HepG2 (cell line): Measurements from ENCODE around the gene WWTR1. TPM values are rescaled to one million over a fixed set of nuclear protein-coding genes. Genes with fewer than 3 reads are reported as not detected.
A peak's percentile ranks its signal among the peaks of the same experiment; 100 is the strongest.

Experiments
- EEA1 ChIP-seq: sonication (generic); formaldehyde crosslinking; IDR thresholded peaks from 2 replicates; pipeline ENCODE4 v1.5.1; 2020; ENCODE audit warnings: mild to moderate bottlenecking, missing genetic modification reagents, borderline replicate concordance
- HNF1B ChIP-seq: sonication (generic); formaldehyde crosslinking; IDR thresholded peaks from 2 replicates; pipeline ENCODE4 v1.5.1; 2020; ENCODE audit warnings: mild to moderate bottlenecking, moderate library complexity, missing genetic modification reagents
- KLF16 ChIP-seq, 2 experiments: sonication (generic) in 1 of 2; formaldehyde crosslinking in 1 of 2; IDR thresholded peaks; 2 replicates each; pipeline versions ENCODE4 v1.6.1 to v1.8.0; 2016 to 2023; ENCODE audit warnings: missing genetic modification reagents in 2 of 2, missing compliant biosample characterization in 1 of 2
- LCORL ChIP-seq, 2 experiments: fragments of 450-650 bp in 1 of 2; sonication (generic) in 1 of 2; formaldehyde crosslinking in 1 of 2; IDR thresholded peaks; 2 replicates each; pipeline versions ENCODE4 v1.5.0 to v1.6.1; 2017 to 2020; ENCODE audit warnings: antibody characterized with exemption in 1 of 2, missing genetic modification reagents in 1 of 2
- MAFK ChIP-seq, 2 experiments: IDR thresholded peaks in 1 of 2; conservative IDR thresholded peaks in 1 of 2; 2 replicates each; pipeline ENCODE4 v1.6.1; 2011; ENCODE audit warnings: improper control_type of control experiment in 2 of 2, low read length in 2 of 2
- MXI1 ChIP-seq: IDR thresholded peaks from 3 replicates; pipeline ENCODE4 v1.6.1; 2012; ENCODE audit warnings: low read depth, low read length, inconsistent platforms, borderline replicate concordance
- NR2C2 ChIP-seq: sonication (generic); formaldehyde crosslinking; IDR thresholded peaks from 2 replicates; pipeline ENCODE4 v1.4.0; 2020; ENCODE audit warnings: missing genetic modification reagents, mild to moderate bottlenecking, moderate library complexity, borderline replicate concordance
- PAXIP1 ChIP-seq: sonication (generic); formaldehyde crosslinking; conservative IDR thresholded peaks from 2 replicates; pipeline ENCODE4 v1.4.0; 2020; ENCODE audit warnings: mild to moderate bottlenecking, missing genetic modification reagents, moderate library complexity
- PHF5A ChIP-seq: IDR thresholded peaks from one replicate; pipeline ENCODE4 v1.6.1; 2018; ENCODE audit warnings: low read depth, missing genetic modification reagents; ENCODE audit not compliant: unreplicated experiment
- RCOR2 ChIP-seq: IDR thresholded peaks from 2 replicates; pipeline ENCODE4 v1.6.1; 2016; ENCODE audit warnings: missing biosample characterization, missing genetic modification reagents
- SIX4 ChIP-seq: sonication (generic); formaldehyde crosslinking; IDR thresholded peaks from 2 replicates; pipeline ENCODE4 v1.4.0; 2020; ENCODE audit warnings: missing genetic modification reagents
- SP140L ChIP-seq: sonication (generic); formaldehyde crosslinking; IDR thresholded peaks from 2 replicates; pipeline ENCODE4 v1.4.0; 2020; ENCODE audit warnings: missing genetic modification reagents, borderline replicate concordance
- ZBTB4 ChIP-seq: sonication (generic); formaldehyde crosslinking; IDR thresholded peaks from 2 replicates; pipeline ENCODE4 v1.4.0; 2020; ENCODE audit warnings: missing genetic modification reagents, mild to moderate bottlenecking, borderline replicate concordance
- ZNF17 ChIP-seq: sonication (generic); formaldehyde crosslinking; IDR thresholded peaks from 2 replicates; pipeline ENCODE4 v1.5.0; 2020; ENCODE audit warnings: mild to moderate bottlenecking, missing genetic modification reagents
- ZNF580 ChIP-seq: IDR thresholded peaks from 2 replicates; pipeline ENCODE4 v1.6.1; 2016; ENCODE audit warnings: low read depth, borderline replicate concordance
- ZNF614 ChIP-seq: IDR thresholded peaks from 2 replicates; pipeline ENCODE4 v1.6.1; 2018; ENCODE audit warnings: missing biosample characterization, missing genetic modification reagents, inconsistent platforms, borderline replicate concordance
- ZNF644 ChIP-seq: IDR thresholded peaks from 2 replicates; pipeline ENCODE4 v1.6.1; 2016; ENCODE audit warnings: low read depth
- polyA plus RNA-seq, 8 experiments: library from polyadenylated mRNA; depleted of rRNA in 3 of 8; stranded (reverse) in 7 of 8; unstranded in 1 of 8; fragments of >200 nt; fragmentation: Illumina TruSeq in 4 of 8; extraction: Trizol in 4 of 8; gene quantifications; 2 replicates each; pipeline versions ENCODE4 v1.2.1 to v1.2.3, GENCODE V29; 2011 to 2016; ENCODE audit warnings: low read depth in 4 of 8, missing spikeins in 1 of 8, mixed read lengths in 1 of 8; ENCODE audit not compliant: insufficient read depth in 1 of 8
- total RNA-seq, 5 experiments: library from RNA; depleted of rRNA; stranded (reverse); fragments of >200 nt; fragmentation: Illumina TruSeq; extraction: Trizol; gene quantifications; 2 replicates each; pipeline ENCODE4 v1.2.3, GENCODE V29; 2016; ENCODE audit warnings: low read depth in 1 of 5
- TF ChIP-seq, protein P1 (sequence below): sonication (generic); formaldehyde crosslinking; IDR thresholded peaks from 2 replicates; pipeline ENCODE4 v1.4.0; 2020; ENCODE audit warnings: missing genetic modification reagents
- TF ChIP-seq, protein P2 (sequence below): sonication (generic); formaldehyde crosslinking; IDR thresholded peaks from 2 replicates; pipeline ENCODE4 v1.8.0; 2022; ENCODE audit warnings: low read depth, missing genetic modification reagents

WWTR1 gene
- total and polyA plus RNA-seq, 2 of the 13 experiments (the other 11 are each of a cell fraction or from before 2014, with no cell fraction given): 19.7 to 139 TPM

DNA sequence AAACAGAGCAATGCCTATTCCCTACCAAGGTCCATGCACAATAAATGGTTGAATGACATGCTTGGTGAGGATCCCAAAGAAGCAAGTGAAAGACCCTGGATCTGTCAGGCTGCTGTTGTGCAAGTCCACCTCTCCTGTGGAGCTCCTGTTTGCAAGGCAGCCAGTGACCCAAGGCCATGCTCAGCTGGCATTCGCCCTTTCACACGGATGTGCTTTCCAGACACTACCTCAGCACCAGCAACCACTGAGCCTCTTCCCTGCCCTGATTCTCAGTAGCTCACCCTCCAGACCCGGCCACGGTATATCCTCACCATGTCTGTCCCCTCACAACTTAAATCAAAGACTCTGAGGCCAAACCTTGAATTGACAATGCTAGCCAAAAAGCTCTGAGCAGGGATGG is 23.3 kb downstream of the WWTR1 start (continued):
- TF ChIP-seq KLF16 (CRISPR knock-in tag; IDR thresholded peaks at IDR 0.05) (no peak; a peak in 1 of 4 replicates), SP140L (CRISPR knock-in tag) (no peak), PHF5A (CRISPR knock-in tag) (no peak), SIX4 (no peak), ZBTB4 (CRISPR knock-in tag) (no peak), HNF1B (0 out of 2 replicates have a peak, but pooled peaks have one; percentile 35), LCORL (IDR thresholded peaks at IDR 0.05) (no peak), LCORL (CRISPR knock-in tag; IDR thresholded peaks at IDR 0.05) (0 out of 2 replicates have a peak, but pooled peaks have one; percentile 36), PAXIP1 (peak; percentile 34; the same call in 1 of the 2 replicates), ZNF644 (CRISPR knock-in tag) (peak; percentile 77), ZNF580 (CRISPR knock-in tag) (no peak), MAFK (conservative IDR thresholded peaks at IDR 0.05 in 1 of 2, IDR thresholded peaks at IDR 0.05 in 1 of 2; ENCODE audit: low read length in 2 of 2) (no peak), ZNF17 (no peak), NR2C2 (CRISPR knock-in tag) (peak; percentile 94), MXI1 (0 out of 3 replicates have a peak, but pooled peaks have one; percentile 23), EEA1 (CRISPR knock-in tag) (no peak), RCOR2 (CRISPR knock-in tag) (0 out of 2 replicates have a peak, but pooled peaks have one; percentile 43), ZNF614 (peak; percentile 49; the same call in 1 of the 2 replicates)
- TF ChIP-seq, protein P1, sequence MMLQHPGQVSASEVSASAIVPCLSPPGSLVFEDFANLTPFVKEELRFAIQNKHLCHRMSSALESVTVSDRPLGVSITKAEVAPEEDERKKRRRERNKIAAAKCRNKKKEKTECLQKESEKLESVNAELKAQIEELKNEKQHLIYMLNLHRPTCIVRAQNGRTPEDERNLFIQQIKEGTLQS (CRISPR knock-in tag): no peak
- TF ChIP-seq, protein P2, sequence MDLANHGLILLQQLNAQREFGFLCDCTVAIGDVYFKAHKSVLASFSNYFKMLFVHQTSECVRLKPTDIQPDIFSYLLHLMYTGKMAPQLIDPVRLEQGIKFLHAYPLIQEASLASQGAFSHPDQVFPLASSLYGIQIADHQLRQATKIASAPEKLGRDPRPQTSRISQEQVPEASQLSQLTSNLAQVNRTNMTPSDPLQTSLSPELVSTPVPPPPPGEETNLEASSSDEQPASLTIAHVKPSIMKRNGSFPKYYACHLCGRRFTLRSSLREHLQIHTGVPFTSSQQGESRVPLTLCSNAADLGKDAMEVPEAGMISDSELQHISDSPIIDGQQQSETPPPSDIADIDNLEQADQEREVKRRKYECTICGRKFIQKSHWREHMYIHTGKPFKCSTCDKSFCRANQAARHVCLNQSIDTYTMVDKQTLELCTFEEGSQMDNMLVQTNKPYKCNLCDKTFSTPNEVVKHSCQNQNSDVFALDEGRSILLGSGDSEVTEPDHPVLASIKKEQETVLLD (CRISPR knock-in tag): no peak
